ENCODE data around the gene KIRREL3.

GRCh38 chr11:127042445-127042844, 41.9 kb upstream of the KIRREL3 start:
- TF ChIP-seq CTCF (optimal IDR thresholded peaks at IDR 0.05 in 1 of 3, IDR thresholded peaks at IDR 0.05 in 1 of 3, conservative IDR thresholded peaks at IDR 0.05 in 1 of 3; ENCODE audit: extremely low read depth in 1 of 3, insufficient read depth in 2 of 3, low read length in 3 of 3) (no peak), EZH2 (IDR thresholded peaks at IDR 0.05; ENCODE audit: low read length) (no peak)
